Activated T-helper 17 cell treated with anti-CD3 and anti-CD28 coated beads, Interleukin-2, amount 50 U/mL, for 72 hours (primary cell): ENCODE results near the gene MICU1. TPM values are rescaled to one million over a fixed set of nuclear protein-coding genes. Genes with fewer than 3 reads are reported as not detected.
"Not testable (repeated sequence)": the region's sequence is repeated elsewhere in the genome, so short reads cannot be mapped to it uniquely, and the experiment has no call there.

Experiments
- ATAC-seq: fragments of 150-1000 bp; cut with Tn5 transposase; replicated peaks from 2 replicates; pipeline ENCODE4 v1.10.0; 2021; ENCODE audit warnings: mild to moderate bottlenecking, moderate library complexity
- H3K27ac Mint-ChIP-seq: one replicate; pipeline ENCODE4 v1.8.0; 2022; ENCODE audit warnings: mixed read lengths
- H3K27me3 Mint-ChIP-seq: one replicate; pipeline ENCODE4 v1.8.0; 2022; ENCODE audit warnings: mixed read lengths
- H3K36me3 Mint-ChIP-seq: one replicate; pipeline ENCODE4 v1.8.0; 2022; ENCODE audit warnings: low read depth, mild to moderate bottlenecking, mixed read lengths
- H3K4me1 Mint-ChIP-seq: one replicate; pipeline ENCODE4 v1.8.0; 2022; ENCODE audit warnings: mixed read lengths
- H3K4me3 Mint-ChIP-seq: one replicate; pipeline ENCODE4 v1.8.0; 2022; ENCODE audit warnings: mild to moderate bottlenecking, mixed read lengths
- H3K9me3 Mint-ChIP-seq: one replicate; pipeline ENCODE4 v1.8.0; 2022; ENCODE audit warnings: mixed read lengths
- total RNA-seq, 2 donors: library from RNA; stranded (reverse); gene quantifications; one replicate each; pipeline ENCODE4 v1.2.3, GENCODE V29; 2022

The MICU1 gene
- total RNA-seq, 2 donors from 2014 or later = 31.4 to 36.6 TPM

DNA sequence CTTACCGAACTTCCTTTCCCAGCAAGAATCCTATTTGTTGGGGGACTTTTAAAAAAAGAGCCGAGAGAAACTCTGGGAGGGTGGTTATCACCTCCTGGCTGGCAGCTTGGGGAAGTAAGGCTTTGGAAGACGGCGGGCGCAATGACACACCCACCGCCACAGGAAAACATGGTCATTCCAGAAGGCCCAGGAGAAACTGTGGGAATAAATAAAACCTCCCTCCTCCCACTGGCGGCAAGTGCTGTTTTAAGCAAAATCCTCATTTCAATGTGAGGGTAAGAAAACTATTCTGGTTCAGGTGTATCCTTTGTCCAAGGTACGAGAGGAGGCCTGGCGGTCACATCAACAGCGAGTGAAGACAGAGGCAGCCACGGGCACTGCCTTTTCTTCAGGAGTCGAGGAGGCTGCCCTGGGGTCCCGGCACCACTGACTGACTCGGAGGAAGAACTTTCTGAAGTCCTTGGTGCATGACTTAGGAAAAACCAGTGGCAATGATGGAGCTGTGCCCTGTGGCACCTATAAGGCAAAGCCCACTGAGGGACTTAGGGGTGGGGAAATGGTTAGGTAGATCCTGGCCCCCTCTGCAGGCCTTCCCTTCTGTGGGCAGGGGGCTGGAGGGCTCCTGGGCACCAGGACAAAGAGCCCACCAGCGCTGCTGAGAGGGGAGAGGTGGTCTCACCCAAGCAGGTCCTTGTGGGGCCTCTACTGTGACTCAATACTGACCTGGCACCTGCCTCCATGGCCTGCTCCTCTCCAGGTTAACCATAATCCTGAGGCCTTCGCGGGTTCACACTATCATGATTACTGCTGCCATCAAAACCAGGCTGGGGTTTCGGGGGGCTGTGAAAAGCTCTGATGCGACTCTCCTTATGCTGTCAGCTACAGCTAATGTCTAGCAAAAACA is 292.5 kb downstream of the MICU1 start:
- Mint-ChIP-seq H3K4me1 (peaks cover 39% of the 10 kb centered on the region), H3K36me3 (peaks cover 71% of the 10 kb centered on the region), H3K4me3 (peak overlapping the region; percentile 88), H3K27me3 (no peaks in the 10 kb centered on the region), H3K27ac (peak overlapping the region; percentile 96), H3K9me3 (no peaks in the 10 kb centered on the region)
- peak; percentile 3 for ATAC-seq

DNA sequence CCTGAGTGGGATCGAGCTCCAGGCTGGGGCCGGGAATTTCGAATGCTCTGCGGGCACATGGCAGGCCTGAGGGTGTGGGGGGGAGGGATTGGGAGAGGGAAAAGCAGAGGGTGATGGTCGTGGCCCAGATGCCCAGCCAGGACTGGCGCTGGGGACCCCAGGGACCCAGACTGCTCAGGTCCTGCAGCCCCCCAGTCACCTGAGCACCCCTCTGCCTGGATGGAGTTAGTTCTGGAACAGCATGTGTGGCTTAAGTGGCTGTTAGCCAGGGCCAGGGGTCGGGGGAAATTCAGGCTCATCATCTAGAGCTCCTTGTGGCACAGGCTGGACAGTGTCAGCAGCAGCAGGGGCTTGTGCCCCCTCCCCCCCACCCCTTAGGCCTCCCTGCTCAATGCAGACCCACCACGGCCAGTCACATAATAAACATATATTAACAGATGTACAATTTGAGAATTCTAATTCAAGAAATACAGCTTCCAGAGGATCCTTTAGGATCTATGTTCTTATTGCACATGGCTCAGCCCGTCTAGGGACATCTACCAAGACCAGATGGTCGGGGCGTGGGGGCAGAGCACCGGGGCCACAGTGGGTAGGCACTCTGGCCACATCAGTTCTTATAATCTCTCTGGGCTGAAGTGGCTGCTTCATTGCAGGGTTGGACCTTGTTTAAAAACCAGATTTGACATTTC is 293.3 kb downstream of the MICU1 start:
- H3K4me3 Mint-ChIP-seq = peak overlapping the region; percentile 88
- peaks cover 39% of the 10 kb centered on the region for H3K4me1 Mint-ChIP-seq

GRCh38 chr10:72331575-72332422 is 294.1 kb downstream of the MICU1 start:
- peaks cover 68% of the 10 kb centered on the region for H3K36me3 Mint-ChIP-seq
- H3K27ac Mint-ChIP-seq = peak overlapping the region; percentile 96
- peak overlapping the region; percentile 88 for H3K4me3 Mint-ChIP-seq
- H3K4me1 Mint-ChIP-seq = peaks cover 40% of the 10 kb centered on the region
- ATAC-seq = peak; percentile 73
- H3K9me3 Mint-ChIP-seq = peaks cover under 1% of the 10 kb centered on the region
- H3K27me3 Mint-ChIP-seq = no peaks in the 10 kb centered on the region

More for the DNA sequence above, 293.3 kb downstream of the MICU1 start:
- Mint-ChIP-seq H3K36me3 (peaks cover 68% of the 10 kb centered on the region), H3K27me3 (no peaks in the 10 kb centered on the region), H3K27ac (peak overlapping the region; percentile 96), H3K9me3 (no peaks in the 10 kb centered on the region)
- ATAC-seq = no peak

DNA sequence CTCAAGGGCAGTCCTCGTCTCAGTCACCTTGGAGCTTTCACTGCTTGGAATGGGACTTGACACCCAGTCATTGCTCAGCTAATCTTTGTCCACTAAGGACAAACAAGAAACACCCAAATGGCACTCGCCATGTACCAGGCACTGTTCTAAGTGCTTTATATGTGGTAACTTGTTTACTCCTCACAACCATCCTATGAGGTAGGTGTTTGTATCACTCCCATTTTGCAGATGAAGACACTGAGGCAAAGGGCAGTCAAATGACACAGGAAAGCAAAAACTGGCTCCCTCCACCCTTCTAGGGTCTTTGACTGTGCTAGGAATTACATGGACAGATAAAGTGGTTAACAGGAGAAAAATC is 295.8 kb downstream of the MICU1 start:
- H3K36me3 Mint-ChIP-seq = peaks cover 54% of the 10 kb centered on the region
- ATAC-seq = no peak
- peaks cover 39% of the 10 kb centered on the region for H3K4me1 Mint-ChIP-seq
- no peaks in the 10 kb centered on the region for H3K27me3 Mint-ChIP-seq
- peak overlapping the region; percentile 96 for H3K27ac Mint-ChIP-seq
- peak overlapping the region; percentile 88 for H3K4me3 Mint-ChIP-seq
- H3K9me3 Mint-ChIP-seq = peaks cover 5% of the 10 kb centered on the region

DNA sequence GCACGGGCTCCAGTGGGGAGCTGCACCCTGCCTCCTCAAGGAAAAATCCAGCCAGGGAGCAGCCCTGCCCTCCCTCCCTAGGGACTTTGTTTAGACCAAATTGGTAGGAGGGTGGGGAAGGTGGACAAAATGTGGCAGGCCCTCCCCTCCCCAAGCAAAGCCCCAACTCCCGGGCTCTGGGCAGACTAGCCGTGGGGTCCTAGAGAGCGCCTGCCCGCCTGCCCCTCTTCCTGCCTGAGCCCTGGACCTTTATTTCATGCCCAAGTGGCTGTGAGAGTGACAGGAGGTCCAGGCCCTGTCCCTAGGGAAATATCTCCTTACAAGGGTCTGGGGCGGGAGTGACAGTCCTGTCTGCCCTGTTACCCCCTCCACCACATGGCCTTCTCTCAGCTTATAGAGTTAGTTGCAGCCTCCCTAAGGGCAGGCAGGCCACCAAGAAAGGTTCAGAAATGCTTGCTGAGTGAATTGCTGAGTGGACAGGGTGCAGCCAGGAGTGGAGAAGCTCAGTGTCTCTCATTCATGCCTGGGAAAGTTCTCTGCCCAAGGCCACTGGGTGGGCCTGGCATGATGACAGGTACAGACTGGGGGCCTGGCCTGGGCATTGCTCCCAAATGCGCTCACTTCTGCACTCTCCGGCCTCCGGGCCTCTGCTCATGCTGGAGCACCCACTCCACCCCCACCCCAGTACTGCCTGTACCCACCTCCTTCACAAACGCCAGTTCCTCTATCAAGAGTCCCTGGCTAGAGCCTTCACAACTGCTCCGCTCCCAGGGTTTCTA is 296.4 kb downstream of the MICU1 start:
- no peak for ATAC-seq
- Mint-ChIP-seq H3K4me1 (peaks cover 37% of the 10 kb centered on the region), H3K36me3 (peaks cover 49% of the 10 kb centered on the region), H3K27me3 (no peaks in the 10 kb centered on the region), H3K4me3 (peak overlapping the region; percentile 88), H3K9me3 (peaks cover 5% of the 10 kb centered on the region), H3K27ac (peak overlapping the region; percentile 96)

DNA sequence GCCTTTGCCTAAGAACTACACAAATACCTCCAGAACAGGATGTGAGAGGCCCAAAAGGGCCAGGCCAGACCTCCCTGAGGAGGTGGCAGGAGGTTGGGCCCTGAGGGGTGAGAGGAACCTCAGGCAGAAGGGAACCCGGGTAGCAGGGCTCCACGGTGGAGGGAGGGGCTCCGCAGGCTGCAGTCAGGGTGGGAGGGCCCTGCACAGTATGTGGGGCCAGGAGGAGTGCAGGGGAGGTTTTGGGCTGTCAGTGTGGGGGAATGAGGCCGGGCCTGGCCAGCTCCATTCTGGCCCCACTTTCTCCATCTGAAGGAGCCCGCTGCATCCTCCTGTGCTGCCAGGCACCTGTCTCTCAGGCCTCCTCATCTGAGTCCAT is 297.1 kb downstream of the MICU1 start:
- peak; percentile 23 for ATAC-seq

DNA sequence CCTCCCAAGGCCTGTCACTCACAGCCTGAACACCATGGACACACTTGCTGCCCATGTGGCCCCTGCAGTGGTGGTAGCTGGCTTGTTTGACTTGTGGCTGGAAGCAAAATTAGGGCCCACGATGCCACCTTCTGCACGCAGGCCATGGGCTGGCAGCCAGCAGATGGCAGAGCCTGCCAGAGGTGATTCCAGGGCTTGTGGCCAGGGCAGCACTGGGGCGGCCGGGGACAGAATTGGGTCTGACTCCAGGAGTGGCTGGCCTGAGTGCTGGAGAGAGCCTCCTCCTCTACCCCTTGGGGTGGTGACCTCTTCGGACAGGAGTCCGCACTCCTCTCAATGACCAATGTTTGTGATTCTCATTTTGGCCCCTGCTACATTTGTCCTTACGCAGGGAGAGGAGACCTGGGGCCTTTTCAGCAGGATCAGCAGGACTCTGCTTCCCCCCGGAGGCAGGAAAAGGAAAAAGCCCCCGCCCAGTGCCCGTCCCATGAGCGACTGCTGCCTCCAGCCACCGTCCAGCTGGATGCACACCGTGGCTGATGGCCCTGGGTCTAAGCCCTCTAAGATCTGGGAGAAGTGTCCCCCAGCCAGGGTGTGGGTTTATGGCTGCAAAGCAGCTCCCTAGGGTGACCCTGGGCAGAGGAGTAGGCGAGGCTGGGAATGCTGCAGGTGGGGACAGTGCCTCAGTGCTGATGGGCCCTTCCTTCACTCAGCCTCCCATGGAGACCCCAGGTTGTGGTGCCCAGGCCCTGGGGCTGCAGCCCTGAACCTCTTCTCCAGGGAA is 297.6 kb downstream of the MICU1 start:
- ATAC-seq = peak; percentile 0
- no peaks in the 10 kb centered on the region for H3K27me3 Mint-ChIP-seq
- peaks cover 36% of the 10 kb centered on the region for H3K36me3 Mint-ChIP-seq
- H3K9me3 Mint-ChIP-seq = peaks cover 5% of the 10 kb centered on the region
- peaks cover 29% of the 10 kb centered on the region for H3K4me1 Mint-ChIP-seq
- H3K27ac Mint-ChIP-seq = peak overlapping the region; percentile 96
- H3K4me3 Mint-ChIP-seq = peak overlapping the region; percentile 96

More for the DNA sequence above, 297.1 kb downstream of the MICU1 start:
- H3K36me3 Mint-ChIP-seq = peaks cover 42% of the 10 kb centered on the region
- peak overlapping the region; percentile 96 for H3K27ac Mint-ChIP-seq
- peaks cover 5% of the 10 kb centered on the region for H3K9me3 Mint-ChIP-seq
- peaks cover 30% of the 10 kb centered on the region for H3K4me1 Mint-ChIP-seq
- H3K27me3 Mint-ChIP-seq = no peaks in the 10 kb centered on the region
- H3K4me3 Mint-ChIP-seq = peak overlapping the region; percentile 96

DNA sequence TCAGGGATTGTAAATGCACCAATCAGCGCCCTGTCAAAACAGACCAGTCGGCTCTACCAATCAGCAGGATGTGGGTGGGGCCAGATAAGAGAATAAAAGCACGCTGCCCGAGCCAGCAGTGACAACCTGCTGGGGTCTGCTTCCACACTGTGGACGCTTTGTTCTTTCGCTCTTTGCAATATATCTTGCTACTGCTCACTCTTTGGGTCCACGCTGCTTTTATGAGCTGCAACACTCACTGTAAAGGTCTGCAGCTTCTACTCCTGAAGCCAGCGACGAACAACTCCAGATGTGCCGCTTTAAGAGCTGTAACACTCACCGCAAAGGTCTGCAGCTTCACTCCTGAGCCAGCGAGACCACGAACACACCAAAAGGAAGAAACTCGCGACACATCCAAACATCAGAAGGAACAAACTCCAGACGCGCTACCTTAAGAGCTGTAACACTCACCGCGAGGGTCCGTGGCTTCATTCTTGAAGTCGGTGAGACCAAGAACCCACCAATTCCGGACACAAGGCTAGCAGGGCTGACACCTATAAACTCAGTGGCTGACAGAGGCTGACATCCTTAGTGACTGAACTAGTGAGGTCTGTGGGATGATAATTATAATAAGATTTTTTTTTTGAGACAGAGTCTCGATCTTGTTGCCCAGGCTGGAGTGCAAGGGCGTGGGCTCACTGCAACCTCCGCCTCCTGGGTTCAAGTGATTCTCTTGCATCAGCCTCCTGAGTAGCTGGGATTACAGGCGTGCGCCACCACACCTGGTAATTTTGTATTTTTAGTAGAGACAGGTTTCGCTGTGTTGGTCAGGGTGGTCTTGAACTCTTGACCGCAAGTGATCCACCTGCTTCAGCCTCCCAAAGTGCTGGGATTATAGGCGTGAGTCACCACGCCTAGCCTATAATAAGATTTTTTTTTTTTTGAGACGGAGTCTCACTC is 298.9 kb downstream of the MICU1 start:
- ATAC-seq = peak; percentile 3
- Mint-ChIP-seq H3K36me3 (peaks cover 23% of the 10 kb centered on the region), H3K4me1 (peaks cover 35% of the 10 kb centered on the region), H3K4me3 (peak overlapping the region; percentile 96), H3K27ac (peak overlapping the region; percentile 96)
- H3K9me3 Mint-ChIP-seq, H3K27me3 Mint-ChIP-seq: not testable (repeated sequence)

DNA sequence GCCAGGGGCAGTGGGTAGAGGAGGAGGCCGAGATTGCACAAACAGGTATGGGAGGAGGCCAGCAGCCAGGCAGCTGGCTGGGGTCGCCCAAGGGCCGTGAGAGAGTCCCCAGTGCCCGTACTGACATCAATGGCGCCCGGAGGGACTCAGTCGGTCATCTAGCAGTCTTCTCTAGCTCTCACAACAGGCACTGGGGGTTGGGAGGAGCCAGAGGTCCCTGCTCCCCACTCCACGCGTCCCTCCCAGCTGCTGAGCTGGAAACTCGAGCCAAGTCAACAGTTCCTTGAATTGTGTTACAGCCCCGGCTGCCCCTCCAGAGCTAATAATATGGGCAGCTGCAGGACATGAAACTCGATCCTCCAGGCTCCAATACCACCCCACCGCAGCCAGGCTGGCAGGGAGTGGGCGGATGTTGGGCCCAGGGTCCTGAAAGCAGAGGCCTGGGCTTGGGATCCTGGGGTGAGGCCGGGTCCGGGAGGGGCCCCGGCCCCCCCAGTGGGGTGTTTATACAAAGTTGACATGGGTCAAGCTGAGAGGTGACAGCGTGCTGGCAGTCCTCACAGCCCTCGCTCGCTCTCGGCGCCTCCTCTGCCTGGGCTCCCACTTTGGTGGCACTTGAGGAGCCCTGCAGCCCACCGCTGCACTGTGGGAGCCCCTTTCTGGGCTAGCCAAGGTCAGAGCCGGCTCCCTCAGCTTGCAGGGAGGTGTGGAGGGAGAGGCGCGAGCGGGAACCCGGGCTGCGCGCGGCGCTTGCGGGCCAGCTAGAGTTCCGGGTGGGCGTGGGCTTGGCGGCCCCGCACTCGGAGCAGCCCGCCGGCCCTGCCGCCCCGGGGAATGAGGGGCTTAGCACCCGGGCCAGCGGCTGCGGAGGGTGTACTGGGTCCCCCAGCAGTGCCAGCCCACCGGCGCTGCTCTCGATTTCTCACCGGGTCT is 300.4 kb downstream of the MICU1 start:
- not testable (repeated sequence) for ATAC-seq

GRCh38 chr10:72323771-72324191 is 302.1 kb downstream of the MICU1 start:
- Mint-ChIP-seq H3K9me3 (peaks cover 5% of the 10 kb centered on the region), H3K36me3 (peaks cover 30% of the 10 kb centered on the region), H3K4me3 (peak overlapping the region; percentile 90), H3K27ac (no peak overlapping the region), H3K27me3 (no peaks in the 10 kb centered on the region), H3K4me1 (peaks cover 13% of the 10 kb centered on the region)
- no peak for ATAC-seq

More for the DNA sequence above, 300.4 kb downstream of the MICU1 start:
- Mint-ChIP-seq H3K36me3 (peaks cover 20% of the 10 kb centered on the region), H3K4me1 (peaks cover 24% of the 10 kb centered on the region)
- H3K27ac Mint-ChIP-seq, H3K9me3 Mint-ChIP-seq, H3K4me3 Mint-ChIP-seq, H3K27me3 Mint-ChIP-seq: not testable (repeated sequence)

- H3K27me3 Mint-ChIP-seq = no peaks in the 10 kb centered on the region
- H3K27ac Mint-ChIP-seq = peak overlapping the region; percentile 90
- H3K36me3 Mint-ChIP-seq = peaks cover 36% of the 10 kb centered on the region
- H3K4me1 Mint-ChIP-seq = peaks cover 18% of the 10 kb centered on the region
- peak overlapping the region; percentile 90 for H3K4me3 Mint-ChIP-seq
- no peak for ATAC-seq
- peaks cover 5% of the 10 kb centered on the region for H3K9me3 Mint-ChIP-seq
These were observed 302.6 kb downstream of the MICU1 start for GRCh38 chr10:72323108-72323749.
